ENCODE data around the gene GPR183. TPM values are rescaled to one million over a fixed set of nuclear protein-coding genes. Genes with fewer than 3 reads are reported as not detected.

Gene GPR183
- total and polyA plus RNA-seq, 2 experiments from 2014 or later, result 0.25 TPM; not detected in 1

DNA sequence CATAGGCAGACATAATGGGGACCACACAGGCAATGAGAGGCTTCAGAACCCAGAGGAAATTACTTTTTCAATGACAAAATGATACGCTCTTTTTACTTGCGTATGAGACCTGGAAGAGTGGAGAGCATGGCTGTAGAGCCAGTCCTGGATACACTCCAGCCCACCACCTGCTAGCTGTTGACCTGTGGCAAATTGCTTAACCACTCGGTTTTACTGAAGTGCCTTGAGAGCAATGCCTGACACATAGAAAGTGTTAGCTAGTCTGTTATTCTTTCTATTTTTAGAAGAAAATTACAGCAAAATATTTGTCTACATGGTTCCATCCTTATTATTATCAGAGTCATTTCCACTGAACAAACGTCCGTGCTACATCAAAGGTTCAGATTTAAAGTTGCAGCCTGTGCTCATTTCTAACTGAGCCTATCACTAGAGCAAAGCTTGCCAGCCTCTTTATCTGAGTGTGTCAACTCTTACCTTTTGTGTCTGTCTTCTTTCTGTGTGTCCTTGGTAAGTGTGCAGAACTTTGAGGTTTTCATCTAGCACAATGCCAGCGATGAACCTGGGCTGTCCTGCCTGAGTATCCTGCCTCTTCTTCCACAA lies 9.6 kb upstream of the GPR183 start:
- in situ Hi-C loops (cut with MboI), result no loop called here
- no peak overlapping the region for H3K9ac ChIP-seq
- DNase-seq, result no peak
- no peak overlapping the region for H3K4me3 ChIP-seq
- WGBS, 2 experiments (ENCODE audit: low coverage in 1 of 2, low lambda C conversion rate in 2 of 2, missing lambda C conversion rate in 2 of 2), result 92 to 94% methylated on average over 6 of the region's 6 CpGs
- H3F3A ChIP-seq (ENCODE audit: insufficient read depth), result peaks cover 43% of the 10 kb centered on the region
- no peaks in the 10 kb centered on the region for H4K20me1 ChIP-seq (ENCODE audit: insufficient read depth)
- TF ChIP-seq EZH2 (IDR thresholded peaks at IDR 0.05; ENCODE audit: insufficient read depth, poor library complexity, severe bottlenecking) (no peak), EZH2phosphoT487 (IDR thresholded peaks at IDR 0.05; ENCODE audit: insufficient read depth, low read depth) (no peak)
- H3K79me2 ChIP-seq (ENCODE audit: insufficient read depth), result no peaks in the 10 kb centered on the region
- H3K27me3 ChIP-seq (replicated peaks; ENCODE audit: insufficient read depth), result no peaks in the 10 kb centered on the region
- no peaks in the 10 kb centered on the region for H3K36me3 ChIP-seq (ENCODE audit: low read depth)
- no peak overlapping the region for H3K4me2 ChIP-seq (ENCODE audit: unreplicated experiment)
- no peaks in the 10 kb centered on the region for H3K9me2 ChIP-seq (ENCODE audit: insufficient read depth)
- H2AFZ ChIP-seq, result no peak overlapping the region
- H3K4me1 ChIP-seq (ENCODE audit: insufficient read depth), result peaks cover 45% of the 10 kb centered on the region
- H3K27ac ChIP-seq, result no peak overlapping the region
- no peaks in the 10 kb centered on the region for H3K9me3 ChIP-seq (ENCODE audit: low read depth)

DNA sequence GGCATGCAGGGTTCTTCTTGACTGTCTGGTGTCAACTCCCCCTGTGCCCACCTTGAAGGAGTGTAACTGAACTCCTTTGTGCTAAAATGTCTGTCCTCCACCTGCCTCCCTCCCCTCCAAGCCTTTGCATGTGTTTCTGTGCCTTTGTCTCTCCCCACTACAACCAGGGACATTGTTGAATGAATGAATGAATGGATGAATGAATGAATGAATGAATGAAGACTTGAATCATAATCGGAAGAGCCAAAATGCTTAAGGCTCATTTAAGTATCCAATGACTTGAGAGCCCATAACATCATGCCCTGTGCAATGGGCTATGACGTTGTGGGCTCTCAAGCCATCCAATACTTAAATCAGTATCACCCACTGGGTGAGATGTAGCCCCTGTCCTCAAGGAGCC lies 9.0 kb upstream of the GPR183 start:
- no peaks in the 10 kb centered on the region for H3K27me3 ChIP-seq (replicated peaks; ENCODE audit: insufficient read depth)
- H3K9me3 ChIP-seq (ENCODE audit: low read depth), result no peaks in the 10 kb centered on the region
- H3F3A ChIP-seq (ENCODE audit: insufficient read depth), result peaks cover 43% of the 10 kb centered on the region
- TF ChIP-seq EZH2 (IDR thresholded peaks at IDR 0.05; ENCODE audit: insufficient read depth, poor library complexity, severe bottlenecking) (no peak), EZH2phosphoT487 (IDR thresholded peaks at IDR 0.05; ENCODE audit: insufficient read depth, low read depth) (no peak)
- H3K9me2 ChIP-seq (ENCODE audit: insufficient read depth), result no peaks in the 10 kb centered on the region
- H3K4me2 ChIP-seq (ENCODE audit: unreplicated experiment), result no peak overlapping the region
- H4K20me1 ChIP-seq (ENCODE audit: insufficient read depth), result no peaks in the 10 kb centered on the region
- H3K79me2 ChIP-seq (ENCODE audit: insufficient read depth), result no peaks in the 10 kb centered on the region
- H3K36me3 ChIP-seq (ENCODE audit: low read depth), result no peaks in the 10 kb centered on the region
- H2AFZ ChIP-seq, result no peak overlapping the region
- no peak overlapping the region for H3K27ac ChIP-seq
- in situ Hi-C loops (cut with MboI), result no loop called here
- no peak for DNase-seq
- H3K4me1 ChIP-seq (ENCODE audit: insufficient read depth), result peaks cover 45% of the 10 kb centered on the region
- WGBS, 2 experiments (ENCODE audit: low coverage in 1 of 2, low lambda C conversion rate in 2 of 2, missing lambda C conversion rate in 2 of 2), result 98 to 99% methylated on average over 2 of the region's 2 CpGs
- no peak overlapping the region for H3K4me3 ChIP-seq
- no peak overlapping the region for H3K9ac ChIP-seq

GRCh38 chr13:99315186-99315585 lies 8.0 kb upstream of the GPR183 start:
- 94 to 96% methylated on average over 6 of the region's 6 CpGs for WGBS, 2 experiments (ENCODE audit: low coverage in 1 of 2, low lambda C conversion rate in 2 of 2, missing lambda C conversion rate in 2 of 2)
- no peak for TF ChIP-seq EZH2phosphoT487 (IDR thresholded peaks at IDR 0.05; ENCODE audit: insufficient read depth, low read depth)
- no peak for TF ChIP-seq EZH2 (IDR thresholded peaks at IDR 0.05; ENCODE audit: insufficient read depth, poor library complexity, severe bottlenecking)
- H4K20me1 ChIP-seq (ENCODE audit: insufficient read depth), result no peaks in the 10 kb centered on the region
- no peak overlapping the region for H3K9ac ChIP-seq
- H2AFZ ChIP-seq, result no peak overlapping the region
- no peaks in the 10 kb centered on the region for H3K9me3 ChIP-seq (ENCODE audit: low read depth)
- no peak overlapping the region for H3K4me2 ChIP-seq (ENCODE audit: unreplicated experiment)
- peaks cover 41% of the 10 kb centered on the region for H3F3A ChIP-seq (ENCODE audit: insufficient read depth)
- peak; percentile 22 for DNase-seq
- H3K9me2 ChIP-seq (ENCODE audit: insufficient read depth), result no peaks in the 10 kb centered on the region
- in situ Hi-C loops (cut with MboI), result no loop called here
- H3K4me1 ChIP-seq (ENCODE audit: insufficient read depth), result peaks cover 44% of the 10 kb centered on the region
- no peak overlapping the region for H3K4me3 ChIP-seq
- no peaks in the 10 kb centered on the region for H3K79me2 ChIP-seq (ENCODE audit: insufficient read depth)
- peak overlapping the region; percentile 32; the same call in 1 of the 2 replicates for H3K27ac ChIP-seq
- no peaks in the 10 kb centered on the region for H3K27me3 ChIP-seq (replicated peaks; ENCODE audit: insufficient read depth)
- no peaks in the 10 kb centered on the region for H3K36me3 ChIP-seq (ENCODE audit: low read depth)

DNA sequence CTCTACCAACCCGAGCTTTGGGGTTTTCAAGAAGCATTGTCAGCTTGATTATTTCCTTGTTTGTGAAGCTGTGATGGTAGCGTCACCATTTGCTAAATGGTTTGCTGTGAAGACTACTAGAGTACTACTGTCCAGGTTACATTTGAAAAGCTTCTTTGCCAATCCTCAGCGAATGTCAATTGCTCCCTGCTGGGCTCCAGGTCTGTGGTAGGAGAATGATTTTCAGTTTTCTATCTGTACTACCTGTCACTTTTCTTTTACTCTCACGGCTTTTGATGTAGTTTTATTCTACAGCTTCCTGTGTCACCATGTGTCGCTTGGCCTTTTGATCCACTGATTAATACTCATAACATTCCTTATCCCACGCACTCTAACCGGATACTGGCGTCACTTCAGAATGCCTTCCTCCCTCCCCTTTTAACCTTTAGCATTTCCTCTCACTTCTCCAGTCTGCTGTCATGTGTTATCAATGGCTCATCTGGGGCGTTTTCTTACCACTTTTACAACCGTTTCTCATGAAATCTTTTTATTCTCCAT lies 7.5 kb upstream of the GPR183 start:
- H3K9me3 ChIP-seq (ENCODE audit: low read depth), result no peaks in the 10 kb centered on the region
- no peaks in the 10 kb centered on the region for H3K9me2 ChIP-seq (ENCODE audit: insufficient read depth)
- H3K4me1 ChIP-seq (ENCODE audit: insufficient read depth), result peaks cover 46% of the 10 kb centered on the region
- H3K4me2 ChIP-seq (ENCODE audit: unreplicated experiment), result no peak overlapping the region
- peaks cover 43% of the 10 kb centered on the region for H3F3A ChIP-seq (ENCODE audit: insufficient read depth)
- no peak overlapping the region for H3K4me3 ChIP-seq
- TF ChIP-seq EZH2phosphoT487 (IDR thresholded peaks at IDR 0.05; ENCODE audit: insufficient read depth, low read depth) (no peak), EZH2 (IDR thresholded peaks at IDR 0.05; ENCODE audit: insufficient read depth, poor library complexity, severe bottlenecking) (no peak)
- no peaks in the 10 kb centered on the region for H3K79me2 ChIP-seq (ENCODE audit: insufficient read depth)
- WGBS, 2 experiments (ENCODE audit: low coverage in 1 of 2, low lambda C conversion rate in 2 of 2, missing lambda C conversion rate in 2 of 2), result 63 to 73% methylated on average over 10 of the region's 10 CpGs
- no peaks in the 10 kb centered on the region for H3K36me3 ChIP-seq (ENCODE audit: low read depth)
- DNase-seq, result peak; percentile 40
- H3K27ac ChIP-seq, result peak overlapping the region; percentile 32; the same call in 1 of the 2 replicates
- H3K9ac ChIP-seq, result no peak overlapping the region
- no peaks in the 10 kb centered on the region for H4K20me1 ChIP-seq (ENCODE audit: insufficient read depth)
- in situ Hi-C loops (cut with MboI), result no loop called here
- no peak overlapping the region for H2AFZ ChIP-seq
- no peaks in the 10 kb centered on the region for H3K27me3 ChIP-seq (replicated peaks; ENCODE audit: insufficient read depth)

Data from GM23248 (cell line).